Right cardiac atrium (tissue), 5 donors: ENCODE results near the gene RASGRF2. TPM values are rescaled to one million over a fixed set of nuclear protein-coding genes. Genes with fewer than 3 reads are reported as not detected.
A peak's percentile ranks its signal among the peaks of the same experiment; 100 is the strongest.

Experiments
- ATAC-seq, 2 donors: fragments of 200-7000 bp; cut with Tn5 transposase; one replicate each; pipeline versions ENCODE4 v1.8.0 to v1.9.1; 2020; ENCODE audit warnings: moderate library complexity in 2 of 2, mild to moderate bottlenecking in 1 of 2
- DNase-seq, 3 donors: peaks; one replicate each; pipeline ENCODE4 v3.0.0-alpha.2; 2020
- H3K27ac ChIP-seq: one replicate; pipeline ENCODE4 v1.5.1; 2013; ENCODE audit warnings: mild to moderate bottlenecking, low read length, control low read depth, moderate library complexity
- H3K27me3 ChIP-seq: one replicate; pipeline ENCODE4 v1.6.1; 2013; ENCODE audit not compliant: control insufficient read depth, insufficient read depth
- H3K4me1 ChIP-seq: one replicate; pipeline ENCODE4 v1.6.1; 2013; ENCODE audit warnings: low read length; ENCODE audit not compliant: control insufficient read depth, insufficient read depth
- H3K4me3 ChIP-seq: one replicate; pipeline ENCODE4 v1.5.1; 2013; ENCODE audit warnings: low read length, control low read depth
- H3K9me3 ChIP-seq: one replicate; pipeline ENCODE4 v1.6.1; 2013; ENCODE audit warnings: low read length; ENCODE audit not compliant: control insufficient read depth
- WGBS: extraction: QIAGEN DNeasy Blood & Tissue Kit; methylation state at CpG from one replicate; pipeline ENCODE4 v1.1.7; 2013; 5-methylcytosine and 5-hydroxymethylcytosine counted together
- intact Hi-C, 4 donors: fragments of 100-400 bp; cut with DNase I; formaldehyde crosslinking; loops; one replicate each; pipeline versions ENCODE4 v1.11.0 to v1.14.0; 2022 to 2023
- polyA plus RNA-seq: library from polyadenylated mRNA; stranded (reverse); fragments of 200-250 nt; gene quantifications from one replicate; pipeline ENCODE4 v1.2.3, GENCODE V29; 2013
- total RNA-seq, 4 donors: library from RNA; stranded (reverse); fragmentation: NEBNext Ultra II Directional; extraction: Animal tissue kit (Norgen Biotek cat#: 25700); gene quantifications; one replicate each; pipeline ENCODE4 v1.2.1, GENCODE V29; 2021
- donor health status: healthy with polysubstance abuse.
- donor health status: DM: no; HTN: yes; CAD: no.
- donor health status: DM: no; HTN: no; CAD: no.
- donor health status: DM: no; HTN: yes; CAD: no; lungs with severe emphysema.
- donor health status: DM: yes; HTN: yes; CAD: no.

Gene RASGRF2
- total and polyA plus RNA-seq, 5 donors, result 2.7 to 5.0 (median 4.3) TPM

GRCh38 chr5:81180780-81181460 lies 220.8 kb downstream of the RASGRF2 start:
- DNase-seq (no peak), ATAC-seq (no peak)
- H3K27me3 ChIP-seq, result no peaks in the 10 kb centered on the region
- WGBS, result 82% methylated on average over 5 of the region's 5 CpGs
- H3K27ac ChIP-seq, result no peak overlapping the region
- intact Hi-C loops, result loop anchor here in 1 of 4 donors (10.0 kb wide), 1 partner anchor 506 kb away; no protein-coding TSS in a partner anchor
- no peak overlapping the region for H3K4me3 ChIP-seq
- no peaks in the 10 kb centered on the region for H3K9me3 ChIP-seq
- H3K4me1 ChIP-seq, result no peaks in the 10 kb centered on the region

GRCh38 chr5:81181576-81182316 lies 221.6 kb downstream of the RASGRF2 start:
- no peaks in the 10 kb centered on the region for H3K9me3 ChIP-seq
- ATAC-seq, result no peak

GRCh38 chr5:81182396-81183390 lies 222.5 kb downstream of the RASGRF2 start:
- no peak overlapping the region for H3K4me3 ChIP-seq
- WGBS, result 86% methylated on average over 9 of the region's 9 CpGs
- no peak overlapping the region for H3K27ac ChIP-seq
- H3K27me3 ChIP-seq, result no peaks in the 10 kb centered on the region
- no peak for ATAC-seq
- H3K4me1 ChIP-seq, result no peaks in the 10 kb centered on the region
- intact Hi-C loops, result loop anchor here in 1 of 4 donors (10.0 kb wide), 1 partner anchor 508 kb away; no protein-coding TSS in a partner anchor
- no peaks in the 10 kb centered on the region for H3K9me3 ChIP-seq
- no peak for DNase-seq

More at GRCh38 chr5:81181576-81182316, 221.6 kb downstream of the RASGRF2 start:
- intact Hi-C loops, result loop anchor here in 1 of 4 donors (10.0 kb wide), 1 partner anchor 507 kb away; no protein-coding TSS in a partner anchor
- Histone ChIP-seq H3K4me1 (no peaks in the 10 kb centered on the region), H3K27ac (no peak overlapping the region), H3K4me3 (no peak overlapping the region), H3K27me3 (no peaks in the 10 kb centered on the region)
- WGBS, result 89% methylated on average over 4 of the region's 4 CpGs
- DNase-seq, result no peak

- intact Hi-C loops, result loop anchor here in 1 of 4 donors (10.0 kb wide), 1 partner anchor 509 kb away; no protein-coding TSS in a partner anchor
- no peaks in the 10 kb centered on the region for H3K27me3 ChIP-seq
- DNase-seq, result no peak
- H3K4me1 ChIP-seq, result no peaks in the 10 kb centered on the region
- WGBS, result 70% methylated on average over 11 of the region's 11 CpGs
- no peak overlapping the region for H3K4me3 ChIP-seq
- no peak overlapping the region for H3K27ac ChIP-seq
- ATAC-seq, result no peak
- H3K9me3 ChIP-seq, result no peaks in the 10 kb centered on the region
Observed at GRCh38 chr5:81183811-81184748, 223.9 kb downstream of the RASGRF2 start.

GRCh38 chr5:81184749-81185110 lies 224.6 kb downstream of the RASGRF2 start:
- H3K4me1 ChIP-seq, result no peaks in the 10 kb centered on the region
- no peak overlapping the region for H3K27ac ChIP-seq
- no peaks in the 10 kb centered on the region for H3K9me3 ChIP-seq
- DNase-seq (no peak), ATAC-seq (no peak)
- WGBS, result 79% methylated on average over 6 of the region's 6 CpGs
- intact Hi-C loops, result loop anchor here in 1 of 4 donors (10.0 kb wide), 1 partner anchor 510 kb away; no protein-coding TSS in a partner anchor
- no peak overlapping the region for H3K4me3 ChIP-seq
- no peaks in the 10 kb centered on the region for H3K27me3 ChIP-seq

- H3K27me3 ChIP-seq, result no peaks in the 10 kb centered on the region
- peak; percentile 67 to 71 for ATAC-seq
- peak; percentile 53 to 85 (median 76) for DNase-seq
- no peaks in the 10 kb centered on the region for H3K4me1 ChIP-seq
- no peak overlapping the region for H3K4me3 ChIP-seq
- intact Hi-C loops, result loop anchor here in 1 of 4 donors (10.0 kb wide), 1 partner anchor 513 kb away; no protein-coding TSS in a partner anchor
- WGBS, result 27% methylated on average over 6 of the region's 6 CpGs
- no peaks in the 10 kb centered on the region for H3K9me3 ChIP-seq
- peak overlapping the region; percentile 30 for H3K27ac ChIP-seq
Observed at GRCh38 chr5:81187885-81188284, 227.7 kb downstream of the RASGRF2 start.

GRCh38 chr5:81188962-81189361 lies 228.8 kb downstream of the RASGRF2 start:
- ATAC-seq, result no peak
- 67% methylated on average over 6 of the region's 6 CpGs for WGBS
- intact Hi-C loops, result loop anchor here in 1 of 4 donors (10.0 kb wide), 1 partner anchor 514 kb away; no protein-coding TSS in a partner anchor
- Histone ChIP-seq H3K4me3 (no peak overlapping the region), H3K9me3 (no peaks in the 10 kb centered on the region), H3K27ac (no peak overlapping the region), H3K4me1 (no peaks in the 10 kb centered on the region), H3K27me3 (no peaks in the 10 kb centered on the region)
- no peak for DNase-seq

GRCh38 chr5:81189875-81190498 lies 229.8 kb downstream of the RASGRF2 start:
- H3K27me3 ChIP-seq, result no peaks in the 10 kb centered on the region
- DNase-seq (no peak), ATAC-seq (peak; percentile 68 to 72)
- no peak overlapping the region for H3K27ac ChIP-seq
- H3K4me3 ChIP-seq, result no peak overlapping the region
- H3K4me1 ChIP-seq, result no peaks in the 10 kb centered on the region
- WGBS, result 53% methylated on average over 14 of the region's 14 CpGs
- no peaks in the 10 kb centered on the region for H3K9me3 ChIP-seq
- intact Hi-C loops, result loop anchor here in 2 of 4 donors (10.0 kb wide), 2 partner anchors 505 to 515 kb away; no protein-coding TSS in a partner anchor

- intact Hi-C loops, result loop anchor here in 1 of 4 donors (10.0 kb wide), 1 partner anchor 507 kb away; no protein-coding TSS in a partner anchor
- no peak overlapping the region for H3K27ac ChIP-seq
- no peak overlapping the region for H3K4me3 ChIP-seq
- 89% methylated on average over 9 of the region's 9 CpGs for WGBS
- H3K27me3 ChIP-seq, result no peaks in the 10 kb centered on the region
- ATAC-seq (no peak), DNase-seq (no peak)
- H3K4me1 ChIP-seq, result no peaks in the 10 kb centered on the region
- H3K9me3 ChIP-seq, result no peaks in the 10 kb centered on the region
Observed at GRCh38 chr5:81191726-81192372, 231.7 kb downstream of the RASGRF2 start.
